Bone marrow (tissue), 2 donors: ENCODE results near the gene RBM10.
A peak's percentile ranks its signal among the peaks of the same experiment; 100 is the strongest.
"Not testable (repeated sequence)": the region's sequence is repeated elsewhere in the genome, so short reads cannot be mapped to it uniquely, and the experiment has no call there.

Source experiments
- DNase-seq, 2 donors: peaks; one replicate each; lab custom pipeline; 2025; lab: John Stamatoyannopoulos, UW

The RBM10 gene

GRCh38 chrX:47144626-47145394, at the start of gene RBM10, which contains the start of gene NDUFB11:
RBM10 (plus strand) TSS chrX:47145221; CDS start chrX:47147482, 2,261 bp downstream.
NDUFB11 (minus strand) TSS chrX:47144702; CDS start chrX:47144679, 23 bp downstream.
- DNase-seq, result peak; percentile 68 to 83

GRCh38 chrX:47097018-47097417, 48.0 kb upstream of the RBM10 start:
- no peak for DNase-seq

DNA sequence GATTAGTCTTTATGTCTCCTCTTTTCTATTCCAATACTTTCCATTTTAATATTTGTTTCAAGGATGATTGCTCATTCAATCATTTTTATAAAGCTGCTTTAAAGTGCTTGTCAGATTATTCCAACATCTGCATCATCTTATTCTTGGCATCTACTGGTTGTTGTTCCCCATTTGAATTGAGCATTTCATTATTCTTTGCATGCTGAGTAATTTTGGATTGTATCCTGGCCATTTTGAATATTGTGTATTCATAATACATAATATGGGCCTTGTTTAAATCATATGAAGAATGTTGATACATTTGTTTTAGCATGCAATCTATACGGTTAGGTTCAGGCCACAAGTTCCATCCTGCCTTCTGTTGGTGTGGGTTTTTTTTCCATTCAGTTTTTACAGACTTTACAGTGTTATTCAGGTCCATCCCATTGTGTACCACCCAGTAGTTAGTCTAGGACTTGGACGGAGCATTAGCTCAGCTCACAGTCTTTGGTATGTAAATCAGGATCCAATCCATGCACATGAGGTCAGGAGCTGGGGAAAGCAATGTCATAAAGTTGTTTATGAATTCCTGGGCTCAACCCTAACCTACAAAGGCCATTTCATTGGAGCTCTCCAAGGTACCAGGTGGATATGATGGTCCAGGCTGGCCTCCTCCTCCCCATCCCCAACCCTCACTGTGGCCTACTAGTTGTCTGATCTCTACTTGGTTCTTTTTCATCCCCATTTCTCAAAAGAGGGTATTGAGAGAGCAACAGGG, 46.5 kb upstream of the RBM10 start:
- no peak for DNase-seq

GRCh38 chrX:47101206-47101605, 43.8 kb upstream of the RBM10 start:
- DNase-seq, result no peak

DNA sequence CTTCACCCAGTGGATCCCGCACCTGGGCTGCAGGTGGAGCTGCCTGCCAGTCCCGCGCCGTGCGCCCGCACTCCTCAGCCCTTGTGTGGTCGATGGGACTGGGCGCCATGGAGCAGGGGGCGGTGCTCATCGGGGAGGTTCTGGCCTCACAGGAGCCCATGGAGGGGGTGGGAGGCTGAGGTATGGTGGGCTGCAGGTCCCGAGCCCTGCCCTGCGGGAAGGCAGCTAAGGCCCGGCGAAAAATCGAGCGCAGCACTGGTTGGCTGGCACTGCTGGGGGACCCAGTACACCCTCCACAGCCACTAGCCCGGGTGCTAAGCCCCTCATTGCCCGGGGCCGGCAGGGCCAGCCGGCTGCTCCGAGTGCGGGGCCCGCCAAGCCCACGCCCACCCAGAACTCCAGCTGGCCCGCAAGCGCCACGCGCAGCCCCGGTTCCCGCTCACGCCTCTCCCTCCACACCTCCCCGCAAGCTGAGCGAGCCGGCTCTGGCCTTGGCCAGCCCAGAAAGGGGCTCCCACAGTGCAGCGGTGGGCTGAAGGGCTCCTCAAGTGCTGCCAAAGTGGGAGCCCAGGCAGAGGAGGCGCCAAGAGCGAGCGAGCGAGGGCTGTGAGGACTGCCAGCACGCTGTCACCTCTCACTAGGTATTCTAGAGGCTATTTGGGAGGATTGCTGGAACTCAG, 33.9 kb upstream of the RBM10 start:
- DNase-seq, result not testable (repeated sequence)

DNA sequence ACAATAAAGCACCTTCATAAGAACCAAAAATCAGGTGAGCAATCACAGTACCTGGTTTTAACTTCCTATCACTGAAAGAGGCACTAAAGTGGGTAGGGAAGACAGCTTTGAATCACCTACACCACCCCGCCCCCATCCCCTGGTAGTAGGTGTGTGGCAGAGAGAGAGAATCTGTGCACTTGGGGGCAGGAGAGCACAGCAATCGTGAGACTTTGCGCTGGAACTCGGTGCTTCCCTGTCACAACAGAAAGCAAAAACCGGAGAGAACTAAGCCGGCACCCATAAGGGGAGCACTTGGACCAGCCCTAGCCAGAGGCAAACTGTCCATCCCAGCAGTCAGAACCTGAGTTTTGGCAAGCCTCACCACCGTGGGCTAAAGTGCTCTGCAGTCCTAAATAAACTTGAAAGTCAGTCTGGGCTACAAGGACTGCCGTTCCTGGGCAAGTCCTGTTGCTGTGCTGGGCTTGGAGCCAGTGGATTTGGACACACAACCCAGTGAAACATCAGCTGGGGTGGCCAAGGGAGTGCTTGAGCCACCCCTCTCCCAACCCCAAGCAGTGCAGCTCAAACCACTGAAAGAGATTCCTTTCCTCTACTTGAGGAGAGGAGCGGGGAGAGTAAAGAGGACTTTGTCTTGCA, 32.6 kb upstream of the RBM10 start:
- DNase-seq, result no peak

DNA sequence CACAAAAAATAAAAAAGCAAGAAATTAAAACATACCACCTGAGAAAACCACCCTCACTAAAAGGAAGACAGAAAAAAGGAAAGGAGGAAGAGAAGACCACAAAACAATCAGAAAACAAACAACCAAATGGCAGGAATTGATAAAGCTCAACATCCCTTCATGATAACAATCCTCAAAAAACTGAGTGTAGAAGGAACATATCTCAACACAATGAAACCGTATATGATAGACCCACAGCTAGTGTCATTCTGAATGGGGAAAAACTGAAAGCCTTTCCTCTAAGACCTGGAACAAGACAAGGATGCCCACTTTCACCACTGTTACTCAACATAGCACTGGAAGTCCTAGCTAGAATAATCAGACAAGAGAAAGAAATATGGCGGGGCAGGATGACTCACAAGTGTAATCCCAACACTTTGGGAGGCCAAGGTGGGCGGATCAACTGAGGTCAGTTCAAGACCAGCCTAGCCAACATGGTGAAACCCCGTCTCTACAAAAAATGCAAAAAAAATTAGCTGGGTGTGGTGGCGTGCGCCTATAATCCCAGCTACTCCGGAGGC, 28.4 kb upstream of the RBM10 start:
- DNase-seq, result not testable (repeated sequence)

GRCh38 chrX:47124466-47124865, 20.6 kb upstream of the RBM10 start:
- not testable (repeated sequence) for DNase-seq

- DNase-seq, result peak; percentile 57 to 89
These were observed 15.7 kb upstream of the RBM10 start for GRCh38 chrX:47129157-47129898.

DNA sequence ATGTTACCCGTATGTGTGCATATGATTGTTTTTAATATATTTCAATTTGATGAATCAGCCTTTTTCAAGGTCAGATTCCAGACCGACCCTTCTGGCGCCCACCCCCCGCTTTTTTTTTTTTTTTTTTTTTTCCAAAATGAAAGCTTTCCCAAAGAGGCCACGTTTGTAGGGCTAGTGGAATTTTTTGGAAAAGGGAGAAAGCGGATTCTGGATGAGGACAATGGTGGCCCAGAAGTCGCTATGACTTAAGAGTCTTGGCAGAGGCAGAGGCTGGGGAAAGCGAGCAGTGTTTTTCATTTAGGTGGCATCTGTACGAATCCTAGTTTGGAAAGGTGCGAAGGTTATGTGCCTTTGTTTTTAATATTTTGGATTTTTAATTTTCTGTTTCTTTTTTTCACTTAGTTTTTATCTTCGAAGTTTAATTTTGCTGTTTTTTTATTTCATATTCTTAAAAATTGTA, 15.1 kb upstream of the RBM10 start:
- DNase-seq, result no peak

GRCh38 chrX:47133493-47133892, 11.5 kb upstream of the RBM10 start:
- DNase-seq, result no peak

- DNase-seq, result not testable (repeated sequence)
These were observed 9.4 kb upstream of the RBM10 start for GRCh38 chrX:47135650-47136049.

- no peak for DNase-seq
These were observed 6.8 kb upstream of the RBM10 start for GRCh38 chrX:47138171-47138570.

GRCh38 chrX:47143894-47144625, 961 bp upstream of the RBM10 start:
- peak in 1 of 2 donors; percentile 35 for DNase-seq

- no peak for DNase-seq
These were observed 537 bp downstream of the RBM10 start for GRCh38 chrX:47145395-47146120.

DNA sequence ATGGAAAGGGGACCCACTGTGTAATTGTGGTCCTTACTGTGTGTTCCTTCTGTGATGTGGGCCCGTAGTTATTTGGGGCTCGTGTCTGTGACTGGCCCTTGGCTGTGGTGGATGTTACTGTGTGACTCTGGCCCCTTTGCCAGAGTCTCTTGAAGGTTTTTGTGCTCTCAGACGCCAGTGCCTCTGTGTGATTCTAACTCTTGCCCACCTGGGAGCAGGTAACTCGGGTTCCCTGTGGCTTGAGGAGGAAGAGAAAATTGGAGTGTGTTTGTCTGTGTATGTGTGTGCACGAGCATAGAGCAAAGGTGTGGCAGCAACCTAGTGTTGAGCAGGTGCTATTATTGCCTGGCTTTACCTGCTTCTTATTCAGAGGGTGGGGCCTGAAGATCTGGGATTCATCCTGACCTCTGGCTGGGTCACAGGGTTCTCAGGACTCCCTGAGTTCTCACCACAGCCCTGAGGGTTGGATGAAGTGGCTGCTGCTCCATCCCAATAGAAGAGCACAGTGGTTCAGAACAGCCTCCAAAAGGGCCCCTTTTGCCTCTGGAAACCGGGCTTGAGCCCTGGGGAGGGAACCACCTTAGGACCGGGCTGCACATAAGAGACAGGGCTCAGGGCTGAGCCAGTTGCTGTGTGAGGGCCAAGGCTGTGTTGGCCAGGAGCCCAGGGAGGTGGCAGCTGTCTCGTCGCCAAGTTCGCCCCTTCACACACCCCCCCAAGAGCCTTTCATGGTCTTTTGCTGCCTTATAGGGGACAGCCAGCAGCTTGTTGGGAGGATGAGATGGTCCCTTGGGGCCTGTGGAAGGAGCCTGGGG, 1.3 kb downstream of the RBM10 start:
- no peak for DNase-seq

DNA sequence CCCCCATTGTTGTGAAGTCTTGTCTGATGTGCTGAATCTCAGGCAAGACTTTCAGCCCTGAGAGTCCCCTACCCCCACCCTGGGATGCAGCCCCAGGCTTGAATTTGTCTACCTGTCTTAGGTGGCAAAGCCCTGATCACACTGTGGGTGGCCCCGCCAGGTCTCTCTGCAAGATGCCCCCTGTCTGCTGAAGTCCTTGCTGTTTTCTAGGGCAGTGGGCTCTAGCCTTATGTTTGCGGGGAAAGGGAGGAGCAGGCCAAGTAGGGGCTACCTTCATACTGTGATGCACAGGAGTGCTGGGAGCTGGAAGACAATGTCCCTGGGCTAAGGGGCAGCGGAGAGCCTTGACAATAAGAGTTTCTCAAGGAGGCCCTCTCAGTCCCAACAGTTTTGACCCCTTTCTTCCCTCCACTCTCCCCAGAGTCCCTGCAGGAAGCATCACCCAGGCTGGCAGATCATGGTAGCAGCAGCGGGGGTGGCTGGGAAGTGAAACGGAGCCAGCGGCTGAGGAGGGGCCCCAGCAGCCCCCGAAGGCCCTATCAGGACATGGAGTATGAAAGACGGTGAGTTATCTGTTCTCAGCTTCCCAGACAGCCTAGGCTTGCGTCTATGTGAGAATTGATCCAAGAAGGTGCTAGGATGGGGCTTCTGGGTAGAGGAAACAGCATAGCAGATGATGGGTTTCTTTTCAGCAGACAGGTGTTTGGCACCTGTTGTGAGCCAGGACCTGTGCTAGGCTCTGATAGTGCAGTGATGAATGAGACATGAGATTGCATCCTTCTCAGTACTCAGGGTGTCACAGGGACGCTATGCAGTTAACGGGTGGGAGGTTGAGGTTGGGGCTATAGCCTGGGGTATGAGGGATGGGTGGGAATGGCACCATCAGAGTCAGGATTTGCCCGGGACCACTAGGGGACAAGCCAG, 2.2 kb downstream of the RBM10 start:
- no peak for DNase-seq

DNA sequence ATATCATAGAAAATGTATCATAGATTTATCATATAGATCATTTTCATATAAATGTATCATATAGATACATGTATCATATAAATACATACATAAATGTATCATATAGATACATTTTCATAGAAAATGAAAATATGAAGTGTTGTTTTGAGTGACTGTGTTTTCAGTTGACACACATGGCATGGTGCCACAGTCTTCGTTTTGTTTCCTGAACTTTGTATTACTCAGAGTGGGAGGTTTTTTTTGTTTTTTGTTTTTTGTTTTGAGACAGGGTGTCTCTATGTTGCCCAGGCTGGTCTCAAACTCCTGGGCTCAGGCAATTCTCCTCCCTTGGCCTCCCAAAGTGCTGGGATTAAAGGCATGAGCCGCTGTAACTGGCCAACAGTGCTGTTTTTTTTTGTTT, 3.9 kb downstream of the RBM10 start:
- no peak for DNase-seq
